GM21529 (cell line): ENCODE results near the gene SCG5.

ENCODE experiments used
- ATAC-seq: cut with Tn5 transposase; IDR thresholded peaks from one replicate; pipeline ENCODE4 v1.9.1; 2021; ENCODE audit not compliant: unreplicated experiment

Gene SCG5

DNA sequence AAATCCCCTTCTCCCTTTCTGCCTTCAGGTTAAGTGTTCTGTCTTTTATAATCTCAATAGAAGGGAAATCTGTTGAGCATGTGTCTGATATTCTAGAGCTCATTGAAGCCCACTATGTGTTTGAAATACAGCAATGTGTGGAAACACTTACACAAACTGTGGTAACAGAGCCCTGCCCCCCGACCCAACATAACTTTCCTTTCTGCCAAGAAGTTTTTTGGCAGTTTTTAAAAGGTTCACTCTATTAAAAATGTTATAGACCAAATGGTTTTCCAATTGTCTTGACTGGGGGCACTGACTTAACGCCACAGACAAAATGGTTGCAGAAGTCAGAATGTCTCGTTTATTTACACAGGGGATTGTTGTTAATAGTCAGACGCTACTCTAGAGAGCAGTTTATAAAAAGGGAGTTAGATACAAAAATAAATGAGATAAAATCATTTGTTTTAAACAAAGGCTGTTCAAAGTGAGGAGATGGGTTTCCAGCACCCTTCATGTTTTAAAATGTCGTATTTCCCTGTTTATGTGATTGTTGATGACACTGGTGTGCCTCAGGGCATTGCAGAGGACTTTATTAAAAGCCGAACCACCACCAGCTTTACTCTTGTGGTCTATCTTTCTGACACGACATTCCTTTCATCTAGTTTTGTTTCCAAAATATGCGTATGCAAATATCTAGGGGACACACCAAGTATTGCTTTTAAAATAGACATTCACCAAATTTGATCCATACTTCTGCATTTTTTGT lies 49.6 kb downstream of the SCG5 start:
- no peak for ATAC-seq

DNA sequence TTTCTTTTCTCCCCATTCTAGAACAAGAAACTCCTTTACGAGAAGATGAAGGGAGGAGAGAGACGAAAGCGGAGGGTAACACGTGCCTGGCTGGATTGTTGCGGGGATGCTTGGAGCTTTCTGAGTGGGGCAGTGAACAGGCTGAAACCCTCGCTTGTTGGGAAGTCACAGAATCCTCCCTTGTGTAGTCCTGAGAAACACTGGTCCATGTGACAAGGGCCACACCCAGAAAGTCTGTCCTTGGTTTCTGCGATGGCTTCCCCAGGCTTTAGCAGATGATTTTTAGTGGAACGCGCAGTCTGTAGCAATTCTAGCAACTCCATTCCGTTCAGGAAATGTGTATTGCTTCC lies 50.2 kb downstream of the SCG5 start:
- no peak for ATAC-seq

DNA sequence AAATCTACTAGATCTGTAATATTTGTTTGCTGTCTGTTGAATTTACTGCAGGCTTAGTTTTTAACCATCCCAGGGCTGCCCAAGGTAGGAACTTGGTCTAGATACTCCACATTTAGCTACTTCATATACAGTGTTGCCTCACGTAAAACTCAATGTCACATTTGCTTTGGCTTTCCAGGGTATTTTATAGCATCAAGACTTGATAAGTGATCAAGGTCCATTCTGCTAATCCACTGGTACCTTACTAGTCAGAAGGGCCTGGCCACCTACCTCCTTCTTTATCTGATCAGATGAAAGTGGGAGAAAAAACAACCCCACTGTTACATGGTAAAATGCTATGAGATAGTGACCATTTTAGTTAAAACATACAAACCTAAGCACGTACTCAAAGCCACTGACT lies 50.8 kb downstream of the SCG5 start:
- ATAC-seq, result no peak

DNA sequence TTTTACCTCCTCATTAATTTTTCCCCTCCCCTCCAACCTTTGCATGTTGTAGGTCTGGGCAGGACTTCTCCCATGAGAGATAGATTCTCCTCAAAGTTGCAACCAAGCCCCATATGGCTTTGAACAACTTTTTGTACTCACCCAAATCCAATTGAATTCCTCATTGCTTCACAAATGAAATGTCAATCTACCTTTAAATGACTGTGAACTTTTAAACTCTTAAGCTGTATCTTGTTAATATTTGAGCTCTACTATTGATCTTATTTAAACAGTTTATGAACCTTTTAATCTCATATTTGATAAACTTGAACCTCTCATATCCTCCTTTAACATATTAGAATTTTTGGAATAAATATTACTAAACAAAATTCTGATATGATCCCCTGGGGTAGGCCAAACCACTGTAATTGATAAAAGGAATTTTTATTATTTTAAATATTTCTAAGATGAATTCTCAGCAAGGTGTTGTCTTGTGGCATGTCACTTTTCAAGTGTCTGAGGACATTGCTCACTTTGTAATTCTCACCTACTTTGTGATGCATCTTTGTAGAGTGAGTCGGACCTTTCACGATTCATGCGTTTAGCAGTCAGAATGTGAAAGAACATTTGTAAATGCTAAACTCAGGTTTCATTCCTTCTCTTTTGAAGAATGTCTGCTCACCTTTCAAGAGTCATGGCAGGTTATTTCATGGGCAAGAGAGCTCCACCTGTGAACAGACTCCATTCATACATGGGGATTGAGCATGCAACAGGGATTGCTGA lies 52.9 kb downstream of the SCG5 start:
- no peak for ATAC-seq

DNA sequence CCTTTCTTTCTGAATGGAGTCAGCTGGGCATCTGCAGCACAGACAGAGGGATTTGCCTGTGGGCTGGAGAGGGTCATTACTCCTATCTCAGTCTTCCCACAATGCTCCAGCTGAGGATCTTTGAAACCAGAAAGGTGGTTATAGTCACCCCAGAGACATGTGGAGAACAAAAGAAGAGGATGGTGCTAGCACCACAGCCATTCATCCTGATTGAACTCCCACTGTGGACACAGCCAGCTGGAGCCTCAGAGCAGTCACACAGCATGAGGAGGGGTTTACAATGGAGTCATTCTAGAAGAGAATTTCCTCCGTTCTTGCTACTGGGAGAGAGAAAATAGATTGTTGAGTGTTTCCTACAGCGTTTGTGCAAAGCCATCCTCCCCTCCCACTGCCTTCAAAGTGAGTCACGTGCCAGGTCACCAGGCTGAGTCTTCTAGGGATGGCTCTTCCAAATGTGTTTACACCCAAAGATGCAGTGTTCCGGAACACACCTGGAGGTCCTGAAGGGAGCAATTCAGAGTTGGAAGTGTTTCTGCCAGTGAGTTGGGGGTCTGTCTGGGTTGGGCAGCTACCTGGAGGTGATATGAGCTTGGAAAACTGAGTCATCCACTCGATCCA lies 57.4 kb downstream of the SCG5 start:
- ATAC-seq, result no peak

DNA sequence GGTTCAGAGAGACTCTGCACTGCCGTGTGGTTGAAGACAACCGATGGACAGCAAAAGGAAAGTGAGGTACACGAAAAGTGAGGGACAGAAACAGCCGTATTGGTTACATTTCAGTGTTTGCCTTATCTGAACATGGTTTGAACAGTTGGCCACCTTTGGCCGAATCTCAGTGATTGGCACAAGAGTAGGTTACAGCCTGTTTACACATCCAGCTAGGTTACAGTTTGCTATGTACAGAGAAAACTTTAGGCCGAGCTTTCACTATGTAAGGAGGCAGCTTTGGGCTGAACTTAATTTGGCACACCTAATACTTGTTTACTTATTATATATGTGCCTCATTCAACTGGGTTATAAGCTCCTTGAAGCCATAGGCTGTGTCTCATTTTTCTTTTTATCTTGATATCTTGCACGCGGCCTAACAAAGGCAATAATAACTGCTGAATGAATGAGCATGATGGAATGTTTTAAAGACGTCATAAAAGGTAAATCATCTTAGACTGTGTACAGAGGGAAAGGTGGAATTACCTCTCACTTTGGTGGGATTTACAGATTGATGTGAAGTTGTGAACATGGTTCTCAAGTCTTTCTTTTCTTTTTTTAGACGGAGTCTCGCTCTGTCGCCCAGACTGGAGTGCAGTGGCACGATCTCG lies 59.1 kb downstream of the SCG5 start:
- no peak for ATAC-seq

DNA sequence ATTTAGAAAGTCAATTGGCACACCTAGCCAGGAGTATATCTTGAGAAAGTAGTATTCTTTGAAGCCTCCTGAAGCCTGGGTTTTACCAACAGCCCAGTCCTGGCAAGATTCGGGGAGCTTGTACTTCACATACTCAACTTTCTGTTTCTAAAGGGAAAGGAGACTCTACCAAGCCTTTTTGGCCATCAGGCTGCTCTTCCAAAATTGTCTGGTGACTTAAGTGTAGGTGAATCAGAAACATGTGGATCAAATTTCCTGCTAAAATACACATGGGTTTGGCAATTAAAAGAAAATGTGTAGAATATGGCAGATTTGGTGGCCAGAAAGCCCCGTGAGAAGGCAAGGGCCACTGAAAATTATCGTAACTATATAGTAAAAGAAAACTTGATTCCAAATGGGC lies 60.4 kb downstream of the SCG5 start:
- ATAC-seq, result no peak

DNA sequence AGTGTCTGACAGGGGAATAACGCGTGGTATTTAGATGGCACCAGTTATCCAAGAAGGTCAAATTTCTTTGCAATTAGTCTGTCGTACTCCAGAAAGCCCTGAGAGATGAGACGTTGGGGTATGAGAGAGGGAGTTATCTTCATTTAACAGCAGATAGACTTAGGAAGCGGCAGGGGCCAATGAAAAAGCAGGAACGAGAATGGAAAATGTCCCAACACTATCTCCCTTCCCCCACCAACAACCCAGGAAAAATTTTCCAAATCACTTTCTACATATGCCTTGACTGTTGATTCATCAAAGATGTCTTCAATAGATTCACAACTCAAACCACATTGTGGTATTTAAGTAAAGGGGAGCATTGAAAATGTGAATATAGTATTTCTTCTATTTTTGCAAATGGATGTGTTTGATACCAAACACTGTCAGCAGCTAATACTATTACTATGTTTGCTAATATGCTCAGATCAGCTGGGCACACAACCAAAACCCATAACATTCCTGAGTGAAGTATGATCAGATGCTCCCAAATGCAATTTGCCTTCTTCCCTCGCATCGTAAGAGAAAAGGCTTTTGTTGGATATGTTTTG lies 63.0 kb downstream of the SCG5 start:
- ATAC-seq, result no peak

DNA sequence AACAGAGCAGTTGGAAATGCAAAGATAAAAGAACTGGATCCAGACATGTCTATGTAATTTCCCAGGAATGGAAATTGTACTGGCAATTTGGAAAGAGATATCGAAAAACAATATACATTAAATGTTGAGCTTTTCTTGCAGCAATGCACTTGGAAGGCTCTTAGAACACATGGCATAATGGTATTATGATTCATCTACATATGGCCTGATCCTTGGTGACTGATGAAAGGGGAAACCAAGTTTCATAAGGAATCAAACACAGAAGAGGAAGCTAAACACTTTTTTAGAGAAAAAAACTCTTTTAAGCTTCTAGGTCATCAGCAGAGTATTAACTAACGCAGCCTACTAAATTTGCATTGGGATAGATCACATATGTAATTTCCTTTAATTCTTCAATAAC lies 63.9 kb downstream of the SCG5 start:
- no peak for ATAC-seq

DNA sequence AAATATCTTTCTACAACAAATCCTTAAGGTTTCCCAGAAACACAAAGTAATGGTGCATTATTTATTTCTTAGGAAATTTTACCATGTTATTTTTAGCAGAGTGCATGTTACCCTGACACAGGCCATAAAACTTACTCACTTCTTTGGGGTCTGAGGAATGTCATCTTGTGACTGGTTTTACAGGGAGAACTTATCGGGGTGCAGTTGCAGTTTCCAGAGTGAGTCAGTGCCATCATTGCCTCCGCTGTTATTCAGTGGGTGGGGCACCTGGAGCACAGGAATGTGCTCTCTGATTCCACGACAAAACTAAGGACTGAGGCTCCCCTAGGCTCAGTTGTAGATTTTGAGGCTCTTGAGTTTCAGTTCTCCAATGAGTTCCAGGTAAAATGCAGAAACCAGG lies 65.2 kb downstream of the SCG5 start:
- no peak for ATAC-seq

DNA sequence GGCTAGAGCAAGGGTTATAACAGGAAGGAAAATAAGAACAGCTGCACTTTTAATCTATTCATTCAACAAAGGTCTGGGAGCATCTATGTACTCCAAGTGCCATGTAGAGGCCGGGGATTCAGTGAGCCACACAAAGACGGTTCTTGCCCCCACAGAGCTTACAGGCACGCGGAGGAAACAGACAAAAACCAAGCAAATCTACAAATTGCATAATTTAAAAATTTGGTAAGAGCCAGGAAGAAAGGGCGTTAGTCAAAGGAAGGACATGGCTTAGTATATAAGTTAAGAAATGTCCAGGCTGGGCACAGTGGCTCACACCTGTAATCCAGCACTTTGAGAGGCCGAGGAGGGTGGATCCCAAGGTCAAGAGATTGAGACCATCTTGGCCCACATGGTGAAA lies 65.9 kb downstream of the SCG5 start:
- no peak for ATAC-seq

DNA sequence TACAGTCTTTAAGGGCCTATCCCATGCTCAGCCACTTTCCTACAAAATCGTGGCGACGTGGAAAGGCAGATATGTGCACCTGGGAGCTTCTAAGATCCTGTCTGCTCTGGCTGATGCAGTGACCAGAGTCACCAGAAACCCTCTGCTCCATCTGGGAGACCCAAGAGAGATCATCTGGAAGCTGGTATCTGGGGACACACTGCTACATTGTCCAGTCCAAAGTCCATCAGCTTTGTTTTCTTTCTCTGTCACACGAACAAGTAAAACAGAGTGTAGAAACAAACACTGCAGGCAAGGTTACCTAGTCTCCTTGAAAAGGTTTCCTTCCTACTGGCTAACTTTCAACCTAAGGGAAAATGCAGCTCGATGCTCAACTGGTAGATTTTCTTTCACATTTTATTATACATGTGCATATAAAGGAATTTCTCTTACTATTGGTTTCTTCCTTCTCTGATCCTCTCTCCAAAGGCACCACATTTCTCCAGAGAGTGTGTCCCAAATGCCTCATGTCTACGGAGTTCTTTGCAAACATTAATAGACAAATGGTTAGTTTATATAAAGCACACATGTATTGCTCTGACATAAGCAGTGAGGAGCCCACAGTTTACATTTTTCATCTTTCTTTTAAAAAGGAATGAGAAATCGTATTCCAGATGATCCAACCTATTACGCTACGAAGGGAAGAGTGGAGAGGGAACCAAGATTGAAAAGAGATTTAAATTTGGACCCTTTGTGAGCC lies 68.0 kb downstream of the SCG5 start:
- no peak for ATAC-seq

DNA sequence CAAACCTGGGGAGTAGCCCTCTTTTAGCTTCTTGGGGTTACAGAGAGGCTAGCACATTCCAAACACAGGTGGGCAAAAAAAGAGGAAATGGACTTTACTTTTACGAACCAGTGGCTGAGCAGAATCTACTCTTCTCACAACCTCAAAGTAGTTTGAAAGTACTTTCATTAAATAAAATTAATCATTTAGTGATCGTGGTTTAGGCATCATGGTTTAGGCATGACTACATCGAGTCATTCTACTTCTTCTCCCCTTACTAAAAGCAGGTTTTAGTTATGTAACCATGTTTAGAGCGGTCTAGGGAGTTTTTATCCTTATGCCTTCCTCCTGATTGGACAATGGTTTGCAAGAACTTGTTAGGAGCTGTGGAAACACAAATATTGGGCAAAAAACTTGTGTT lies 73.8 kb downstream of the SCG5 start:
- peak; percentile 48 for ATAC-seq

DNA sequence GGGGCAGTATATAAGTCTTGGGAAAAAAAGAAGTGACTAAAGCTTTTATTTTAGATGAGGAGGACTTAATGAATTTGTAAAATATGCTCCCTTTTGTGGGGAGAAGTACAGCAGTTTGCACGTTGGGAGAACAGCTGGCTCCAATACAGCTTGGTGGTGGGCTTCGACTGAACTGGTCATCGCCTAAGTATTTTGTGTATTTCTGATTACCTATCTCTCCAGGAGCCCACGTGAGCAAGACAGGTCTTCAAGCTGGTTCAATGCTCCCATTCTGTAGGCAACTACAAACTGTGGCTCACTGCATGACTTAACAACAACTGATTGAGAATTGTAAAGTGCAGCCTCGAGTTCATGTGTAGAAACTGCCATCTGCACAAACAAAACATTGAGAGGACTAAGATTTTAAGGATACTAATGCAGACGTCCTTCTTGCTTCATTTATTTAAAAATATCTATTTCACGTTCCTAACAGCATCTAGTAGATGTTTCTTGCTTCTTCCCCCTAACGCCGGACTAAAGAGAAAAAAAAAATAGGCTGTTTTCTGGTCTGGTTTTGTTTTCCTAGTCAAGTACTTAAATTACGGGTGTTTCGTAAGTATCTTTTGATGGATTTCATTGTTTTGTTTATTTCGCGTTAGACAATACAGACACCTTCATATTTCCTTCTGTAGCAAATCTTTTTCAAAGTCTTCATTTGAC lies 74.9 kb downstream of the SCG5 start:
- ATAC-seq, result no peak

DNA sequence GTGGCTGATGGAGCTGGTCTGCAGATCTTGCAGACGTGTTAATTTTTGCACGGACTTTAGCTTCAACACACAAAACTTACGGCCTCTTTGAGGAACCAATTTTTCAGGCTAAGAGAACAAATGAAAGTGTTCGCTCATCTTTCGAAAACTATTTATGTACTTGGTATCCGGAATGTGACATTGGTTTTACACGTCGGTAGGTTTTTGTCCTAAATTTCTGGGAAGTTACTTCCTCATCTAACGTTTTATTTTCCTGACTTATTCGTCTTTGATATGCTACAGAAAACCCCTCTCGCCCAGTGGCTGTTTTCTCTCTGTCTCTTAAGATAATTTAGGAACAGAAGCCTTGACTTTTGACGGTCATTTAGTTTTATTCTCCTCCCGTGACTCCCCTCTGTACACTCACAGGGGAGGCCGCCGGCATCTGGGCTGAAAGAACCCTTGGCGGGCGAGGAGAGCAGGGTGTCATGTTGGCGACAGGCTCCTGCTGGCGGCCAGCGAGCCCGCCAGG lies 75.5 kb downstream of the SCG5 start:
- ATAC-seq, result no peak

DNA sequence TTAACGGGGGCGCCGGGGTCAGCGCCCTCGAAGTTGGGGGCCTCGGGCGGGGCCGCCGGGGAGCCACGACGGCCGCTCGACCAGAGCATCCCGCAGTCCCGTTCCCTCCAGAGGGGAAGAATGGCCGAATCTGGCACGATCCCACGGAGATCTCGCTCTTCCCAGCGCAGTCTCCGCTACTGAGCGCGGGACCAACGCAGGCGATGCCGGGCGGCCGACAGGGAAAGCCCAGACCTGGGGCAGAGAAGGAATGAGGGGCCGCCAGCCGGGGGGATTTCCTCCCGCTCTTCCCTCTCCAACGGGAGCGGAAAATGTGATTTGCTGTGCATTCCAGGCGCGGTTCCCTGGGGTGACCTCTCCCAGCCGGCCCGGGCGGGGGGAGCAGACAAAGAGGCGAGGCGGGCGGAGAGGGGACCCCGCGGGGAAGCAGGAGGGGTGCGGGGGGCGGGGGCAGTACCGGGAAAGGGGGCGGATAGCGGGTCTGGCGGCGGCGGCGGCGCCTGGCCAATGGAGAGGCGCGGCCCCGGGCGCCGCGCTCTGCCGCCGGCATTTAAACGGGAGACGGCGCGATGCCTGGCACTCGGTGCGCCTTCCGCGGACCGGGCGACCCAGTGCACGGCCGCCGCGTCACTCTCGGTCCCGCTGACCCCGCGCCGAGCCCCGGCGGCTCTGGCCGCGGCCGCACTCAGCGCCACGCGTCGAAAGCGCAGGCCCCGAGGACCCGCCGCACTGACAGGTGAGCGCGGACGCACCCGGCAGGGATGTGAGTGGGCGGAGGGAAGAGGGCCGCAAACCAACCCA lies 76.1 kb downstream of the SCG5 start, which contains the start of gene GREM1:
GREM1 (plus strand) TSS at position 579 of the 801 bp plus-strand sequence. CDS start 12,687 bp downstream, outside the sequence.
- ATAC-seq, result no peak

DNA sequence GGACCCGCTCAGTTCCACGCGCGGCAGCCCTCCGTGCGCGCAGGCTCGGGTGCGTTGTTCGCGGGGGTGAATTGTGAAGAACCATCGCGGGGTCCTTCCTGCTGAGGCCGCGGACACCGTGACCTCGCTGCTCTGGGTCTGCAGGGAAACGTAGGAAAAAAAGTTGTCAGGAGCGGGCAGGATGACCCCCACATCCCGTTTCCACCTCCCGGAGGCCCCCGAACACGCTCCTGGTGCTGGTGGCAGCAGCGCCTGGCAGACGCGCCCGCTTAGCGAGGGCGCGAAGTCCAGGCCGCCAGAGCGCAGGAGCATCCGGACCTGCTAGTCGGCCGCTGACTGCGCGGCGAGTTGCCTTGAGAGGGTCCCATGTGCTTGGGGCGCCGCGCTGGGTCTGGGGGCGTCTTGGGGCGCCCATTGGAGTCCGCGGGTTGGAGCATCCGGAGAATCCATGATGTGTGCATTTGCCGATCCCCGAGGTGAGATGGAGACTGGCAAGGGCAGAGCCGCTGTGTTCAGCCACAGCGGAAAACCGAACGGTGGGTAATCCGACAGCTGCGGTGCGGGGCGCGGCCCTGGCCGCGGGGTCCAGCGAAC lies 76.8 kb downstream of the SCG5 start:
- ATAC-seq, result no peak
